Measurements from ENCODE around the gene TBCA.

TBCA gene

DNA sequence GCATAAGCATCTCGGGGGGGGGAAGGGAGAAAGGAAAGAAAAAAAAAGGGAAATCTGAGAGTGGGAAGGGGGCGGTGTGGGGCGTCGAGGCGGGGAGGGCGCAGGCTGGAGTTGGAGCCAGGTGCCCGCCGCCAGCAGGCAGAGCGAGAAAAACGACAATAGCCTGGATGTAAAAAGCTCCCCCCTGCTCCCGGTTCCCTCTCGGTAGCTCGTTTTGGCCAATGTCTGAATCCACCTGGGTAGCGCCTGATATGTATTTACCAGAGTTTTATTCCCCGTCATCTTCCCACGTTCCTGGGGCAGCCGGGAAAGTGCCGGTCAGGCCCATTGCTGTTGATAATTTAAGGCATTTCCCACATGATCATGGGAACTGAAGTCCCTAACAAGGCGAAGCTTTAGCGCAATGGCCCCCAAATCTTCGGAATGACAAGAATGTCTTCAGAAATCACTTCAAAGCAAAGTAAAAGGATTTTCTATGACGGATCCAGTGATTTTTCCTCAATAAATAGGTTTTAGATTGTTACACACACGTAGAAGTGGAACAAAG is 134.7 kb downstream of the TBCA start:
- no peak for DNase-seq

Measured in activated effector memory CD4-positive, alpha-beta T cell treated with Interleukin-2 at 50 U/mL for 16 hours (primary cell).